ENCODE measurements around the gene PBLD.
"Not testable (repeated sequence)": the region's sequence is repeated elsewhere in the genome, so short reads cannot be mapped to it uniquely, and the experiment has no call there.

The PBLD gene

DNA sequence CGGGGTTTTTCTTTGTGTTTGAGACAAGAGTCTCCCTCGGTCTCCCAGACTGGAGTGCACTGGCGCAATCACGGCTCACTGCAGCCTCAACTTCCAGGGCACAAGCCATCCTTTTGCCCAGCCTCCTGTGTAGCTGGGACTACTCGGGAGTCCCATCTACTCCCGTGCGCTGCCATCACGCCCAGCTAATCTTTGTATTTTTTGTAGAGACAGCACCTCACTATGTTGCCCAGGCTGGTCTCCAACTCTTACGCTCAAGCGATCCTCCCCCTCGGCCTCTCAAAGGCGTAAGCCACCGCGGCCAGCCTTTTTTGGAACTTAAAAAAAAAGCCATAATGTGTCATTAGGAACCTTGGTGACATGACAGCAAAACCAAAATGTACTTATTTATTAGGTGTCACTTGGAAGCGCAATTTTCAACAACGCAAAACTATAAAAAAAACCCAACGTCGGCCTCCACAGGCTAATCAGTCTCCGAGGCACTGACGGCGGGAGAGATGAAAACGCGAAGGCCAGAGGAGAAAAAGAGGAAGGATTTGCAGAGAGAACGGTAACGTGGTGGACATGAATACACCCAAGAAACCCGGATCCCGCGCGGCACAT lies 1.8 kb downstream of the PBLD start:
- DNase-seq: peak; percentile 81

DNA sequence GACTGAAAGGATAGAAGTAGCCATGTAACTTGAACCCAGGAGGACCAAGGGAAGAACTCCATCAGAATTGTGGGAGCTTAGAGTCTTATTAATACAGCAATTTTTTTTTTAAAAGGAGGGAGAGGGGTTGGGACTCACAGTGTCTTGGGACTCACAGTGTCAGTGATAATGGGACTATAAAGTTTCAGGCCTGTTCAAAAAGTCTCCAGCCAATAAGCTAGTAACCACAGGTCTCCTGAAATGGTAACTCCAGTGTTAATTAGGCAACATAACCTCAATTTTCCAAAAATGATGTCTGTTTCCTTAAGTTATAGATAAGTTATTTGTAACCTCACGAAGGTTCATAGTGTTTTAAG lies 3.2 kb downstream of the PBLD start:
- no peak for DNase-seq

DNA sequence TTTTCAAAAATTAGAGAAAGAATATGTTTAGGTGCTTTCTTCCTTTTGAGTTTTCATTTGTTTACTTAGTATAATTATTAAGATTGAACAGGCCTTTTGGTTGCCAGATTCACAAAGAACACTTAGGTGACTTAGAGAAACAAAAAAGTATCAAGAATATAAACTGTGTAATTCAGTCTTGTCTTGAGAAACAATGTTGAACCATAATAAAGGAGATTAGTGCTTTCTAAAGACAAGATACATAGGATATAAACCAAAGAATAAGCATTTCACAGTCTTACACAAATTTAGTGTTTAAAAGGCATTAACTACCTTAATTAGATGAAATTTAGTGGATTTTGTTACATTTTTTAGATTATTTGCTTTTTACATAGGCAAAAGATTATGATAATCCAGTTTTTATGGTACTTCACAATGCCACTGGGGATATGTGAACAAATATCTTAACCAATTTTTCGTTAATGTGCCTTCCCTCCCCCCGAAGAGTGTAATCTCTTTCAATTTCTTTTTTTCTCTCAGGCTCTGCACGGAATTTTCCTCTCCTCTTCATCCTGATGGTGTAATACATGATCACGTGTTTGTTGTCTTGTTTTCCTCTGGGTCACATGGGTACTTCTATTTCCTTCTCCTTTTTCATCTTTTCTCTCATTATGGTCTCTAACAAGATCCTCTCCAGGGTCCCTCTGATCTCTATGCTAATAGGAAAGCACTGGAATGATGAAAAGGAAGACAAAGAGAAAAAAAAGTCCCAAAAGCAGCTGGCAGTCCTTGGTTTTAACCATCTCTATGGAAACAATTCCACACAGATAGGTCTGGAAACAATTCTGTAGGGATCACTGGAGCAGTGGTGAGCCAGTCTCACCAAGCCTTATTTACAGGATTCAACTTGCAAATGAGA lies 4.6 kb downstream of the PBLD start:
- peak; percentile 88 for DNase-seq

DNA sequence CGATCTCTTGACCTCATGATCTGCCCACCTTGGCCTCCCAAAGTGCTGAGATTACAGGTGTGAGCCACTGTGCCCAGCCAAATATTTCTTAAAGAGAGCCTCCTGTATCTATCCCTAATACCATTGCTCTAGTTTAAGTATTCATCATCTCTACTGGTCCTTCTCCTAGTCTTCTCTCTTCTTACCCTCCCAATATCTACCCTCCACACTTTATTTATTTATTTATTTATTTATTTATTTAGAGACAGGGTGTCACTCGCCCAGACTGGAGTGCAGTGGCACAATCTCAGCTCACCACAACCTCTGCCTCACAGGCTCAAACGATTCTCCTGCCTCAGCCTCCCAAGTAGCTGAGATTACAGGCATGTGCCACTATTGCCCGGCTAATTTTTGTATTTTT lies 8.3 kb downstream of the PBLD start:
- DNase-seq: not testable (repeated sequence)

DNA sequence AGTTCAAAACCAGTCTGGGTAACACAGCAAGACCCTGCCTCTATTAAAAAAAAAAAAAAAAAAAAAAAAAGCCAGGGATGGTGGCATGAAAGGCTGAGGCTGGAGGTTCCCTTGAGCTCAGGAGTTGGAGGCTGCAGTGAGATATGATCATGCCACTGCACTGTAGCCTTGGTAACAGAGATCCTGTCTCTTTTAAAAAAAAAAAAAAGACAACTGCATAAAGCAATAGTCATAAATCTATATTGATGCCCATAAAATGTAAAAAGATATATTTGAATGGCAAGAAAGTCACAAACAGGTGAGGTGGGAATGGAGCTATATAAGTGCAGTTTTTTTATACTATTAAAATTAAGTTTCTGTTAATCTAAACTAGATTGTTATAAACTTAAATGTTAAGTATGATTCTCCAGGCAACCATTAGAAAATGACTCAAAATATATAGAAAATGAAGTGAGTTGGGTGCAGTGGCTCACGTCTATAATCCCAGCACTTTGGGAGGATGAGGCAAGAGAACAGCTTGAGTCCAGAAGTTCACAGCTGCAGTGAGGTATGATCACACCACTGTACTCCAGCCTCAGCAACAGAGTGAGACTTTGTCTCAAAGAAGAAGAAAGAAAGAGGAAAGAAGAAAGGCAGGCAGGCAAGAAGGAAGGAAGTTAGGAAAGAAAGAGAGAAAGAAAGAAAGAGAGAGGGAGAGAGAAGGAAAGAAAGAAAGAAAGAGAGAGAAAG lies 14.2 kb downstream of the PBLD start:
- peak; percentile 14 for DNase-seq

DNA sequence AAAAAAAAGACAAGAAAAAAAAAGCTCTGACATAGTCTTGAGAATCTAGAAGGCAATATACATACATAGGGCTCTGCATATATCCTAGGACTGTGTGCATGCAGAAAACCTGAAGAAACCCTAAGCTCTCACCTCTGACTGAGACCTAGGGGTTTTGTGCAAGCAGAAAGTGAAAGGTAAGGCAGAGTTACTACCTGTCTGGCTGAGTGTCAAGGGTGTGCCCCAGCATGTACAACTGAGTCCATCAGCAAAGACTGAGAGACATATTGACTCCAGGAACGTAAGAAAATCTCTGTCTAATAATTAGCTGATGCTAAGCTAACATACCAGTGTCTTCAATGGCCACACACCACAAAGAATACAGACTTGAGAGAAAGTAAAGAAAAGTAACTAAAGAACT lies 17.1 kb downstream of the PBLD start:
- no peak for DNase-seq

DNA sequence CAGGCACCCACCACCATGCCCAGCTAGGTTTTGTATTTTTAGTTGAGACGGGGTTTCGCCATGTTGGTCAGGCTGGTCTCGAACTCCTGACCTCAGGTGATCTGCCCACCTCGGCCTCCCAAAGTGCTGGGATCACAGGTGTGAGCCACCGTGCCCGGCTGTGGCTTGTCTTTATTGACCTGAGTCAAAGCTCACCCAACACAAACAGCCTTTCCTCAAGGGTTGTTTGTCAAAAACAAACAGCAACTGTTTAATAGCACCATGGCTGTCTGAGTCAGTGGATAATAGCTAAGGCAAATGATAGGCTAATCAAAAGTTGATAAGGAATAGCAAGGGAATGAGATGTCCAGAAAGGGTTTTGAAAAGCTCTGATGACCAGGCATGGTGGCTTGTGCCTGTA lies 17.8 kb downstream of the PBLD start:
- not testable (repeated sequence) for DNase-seq

DNA sequence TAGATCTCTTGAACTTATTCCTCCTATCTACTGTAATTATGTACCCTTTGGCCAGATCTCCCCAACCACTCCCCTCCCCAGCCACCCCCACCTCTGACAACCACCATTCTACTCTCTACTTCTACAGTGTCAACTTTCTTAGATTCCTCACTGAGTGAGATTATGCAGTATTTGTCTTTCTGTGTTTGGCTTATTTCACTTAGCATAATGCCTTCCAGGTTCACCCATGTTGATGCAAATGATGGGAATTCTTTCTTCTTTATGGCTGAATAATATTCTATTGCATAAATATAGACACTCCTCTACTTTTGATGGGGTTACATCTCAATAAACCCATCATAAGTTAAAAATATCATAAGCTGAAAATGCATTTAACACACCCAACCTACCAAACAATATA lies 22.2 kb downstream of the PBLD start:
- DNase-seq: no peak

DNA sequence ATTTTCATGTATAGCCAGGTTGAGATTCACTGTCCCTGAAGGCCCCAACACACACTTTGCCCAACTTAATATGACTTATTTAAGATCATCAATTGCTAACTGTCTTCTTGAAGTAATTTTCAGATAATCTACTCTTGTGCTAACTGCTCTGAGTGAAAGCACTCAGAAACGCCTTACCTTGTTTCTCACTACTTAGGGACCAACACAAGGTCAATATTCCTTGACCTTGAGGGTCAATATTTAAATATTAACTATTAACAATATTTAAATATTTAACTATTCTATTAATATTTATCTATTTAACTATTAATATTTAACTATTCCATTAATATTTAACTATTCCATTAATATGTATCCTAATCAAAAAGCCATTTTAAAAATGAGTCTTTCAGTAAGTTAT lies 26.9 kb downstream of the PBLD start:
- DNase-seq: no peak

DNA sequence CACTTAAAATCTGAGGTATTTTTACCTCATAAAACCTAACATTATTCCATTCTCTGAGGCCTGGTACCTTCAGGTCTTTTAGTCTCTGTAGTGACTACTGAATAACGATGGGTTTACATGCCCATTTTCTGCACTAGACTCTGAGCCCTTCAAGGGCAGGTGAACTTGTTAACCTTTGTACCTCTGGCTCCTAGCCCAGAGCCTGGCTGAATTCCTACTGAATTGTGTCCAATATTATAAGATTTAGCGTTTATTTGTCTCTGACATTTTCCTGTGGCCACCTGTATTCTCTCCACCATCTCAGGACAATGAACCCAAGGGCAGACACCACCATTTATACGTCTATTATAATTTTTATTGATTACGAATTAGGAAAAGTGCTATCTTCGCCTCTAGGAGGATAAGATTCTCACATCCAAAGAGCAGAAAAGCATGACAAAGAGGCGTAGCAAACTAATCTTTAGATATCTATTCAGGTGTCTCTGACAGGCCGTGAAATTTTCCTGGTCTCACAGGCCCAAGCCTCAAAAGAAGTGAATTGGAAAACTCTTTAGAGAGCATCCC lies 28.8 kb downstream of the PBLD start:
- DNase-seq: no peak

DNA sequence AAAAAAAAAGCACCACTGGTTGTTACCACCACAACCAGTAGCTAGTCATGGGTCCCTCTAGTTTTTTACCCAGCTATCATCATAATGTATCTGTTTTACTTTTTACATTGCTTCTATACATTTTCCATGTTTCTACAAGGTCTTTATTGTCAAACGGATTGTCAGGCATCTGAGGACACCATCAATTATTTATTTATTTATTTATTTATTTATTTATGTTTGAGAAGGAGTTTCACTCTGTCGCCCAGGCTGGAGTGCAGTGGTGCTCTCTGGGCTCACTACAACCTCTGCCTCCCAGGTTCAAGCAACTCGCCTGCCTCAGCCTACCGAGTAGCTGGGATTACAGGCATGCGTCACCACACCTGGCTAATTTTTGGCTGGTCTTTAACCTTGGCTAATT lies 29.9 kb downstream of the PBLD start:
- no peak for DNase-seq

DNA sequence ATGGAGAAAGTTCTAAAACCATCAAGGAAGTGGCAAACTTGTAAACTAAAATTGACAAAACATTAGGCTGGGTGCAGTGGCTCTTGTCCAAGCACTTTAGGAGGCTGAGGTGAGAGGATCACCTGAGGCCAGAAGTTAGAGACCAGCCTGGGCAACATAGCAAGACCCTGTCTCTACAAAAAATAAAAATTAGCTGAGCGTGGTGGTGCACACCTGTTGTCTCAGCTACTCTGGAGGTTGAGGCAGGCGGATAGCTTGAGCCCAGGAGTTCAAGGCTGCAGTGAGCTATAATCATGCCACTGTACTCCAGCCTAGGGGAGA lies 30.3 kb downstream of the PBLD start:
- no peak for DNase-seq

DNA sequence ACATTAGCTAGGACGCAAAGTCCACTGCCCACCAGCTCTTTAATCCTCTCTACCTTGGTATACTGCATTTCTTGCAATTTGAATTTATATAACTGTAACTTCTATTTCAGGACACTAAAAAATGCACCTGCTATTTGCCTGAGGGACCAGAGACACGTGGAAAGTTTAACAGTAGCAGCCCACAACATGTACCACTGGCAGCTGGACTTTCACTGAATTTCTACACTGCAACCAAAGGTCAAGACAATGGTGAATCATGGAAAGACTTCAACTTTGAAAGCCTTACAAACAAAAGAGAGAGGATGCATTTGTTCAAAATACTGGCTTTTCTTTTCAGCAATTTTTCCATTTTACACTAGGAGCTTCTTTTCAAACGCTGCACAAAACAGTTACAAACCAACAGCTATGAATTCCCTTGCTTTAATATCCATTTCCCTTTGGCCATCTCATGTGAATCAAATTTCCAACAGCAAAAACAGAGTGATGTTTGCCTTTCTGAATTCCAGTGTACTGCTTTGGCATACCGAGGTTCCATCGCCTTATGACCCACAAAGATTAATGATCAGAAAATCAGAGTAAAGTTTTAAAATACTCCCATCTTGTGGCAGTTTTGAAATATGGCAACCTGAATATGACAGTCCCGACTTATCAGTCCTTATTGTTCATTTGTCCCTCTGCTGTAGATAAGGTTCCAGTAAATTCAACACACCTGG lies 30.8 kb downstream of the PBLD start:
- DNase-seq: peak; percentile 24

DNA sequence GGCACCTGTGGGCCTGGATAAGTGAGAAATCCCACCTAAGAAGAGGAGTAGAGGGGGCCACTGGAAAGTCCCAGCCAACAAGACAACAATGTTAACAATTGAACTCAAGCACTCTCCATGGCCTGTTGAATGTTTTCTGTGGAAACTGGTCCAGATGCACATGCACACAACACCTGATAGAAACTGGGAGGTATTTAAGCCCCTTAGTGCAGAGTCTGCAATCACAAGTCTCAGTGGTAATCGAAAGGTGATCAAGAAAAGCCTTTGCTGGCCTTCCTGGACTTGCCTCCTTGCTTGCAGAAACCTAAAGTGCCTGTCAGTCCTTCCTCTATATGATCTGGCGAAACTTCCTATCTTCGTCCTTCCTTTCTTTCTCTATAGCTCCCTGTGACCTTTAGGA lies 31.4 kb downstream of the PBLD start:
- no peak for DNase-seq

DNA sequence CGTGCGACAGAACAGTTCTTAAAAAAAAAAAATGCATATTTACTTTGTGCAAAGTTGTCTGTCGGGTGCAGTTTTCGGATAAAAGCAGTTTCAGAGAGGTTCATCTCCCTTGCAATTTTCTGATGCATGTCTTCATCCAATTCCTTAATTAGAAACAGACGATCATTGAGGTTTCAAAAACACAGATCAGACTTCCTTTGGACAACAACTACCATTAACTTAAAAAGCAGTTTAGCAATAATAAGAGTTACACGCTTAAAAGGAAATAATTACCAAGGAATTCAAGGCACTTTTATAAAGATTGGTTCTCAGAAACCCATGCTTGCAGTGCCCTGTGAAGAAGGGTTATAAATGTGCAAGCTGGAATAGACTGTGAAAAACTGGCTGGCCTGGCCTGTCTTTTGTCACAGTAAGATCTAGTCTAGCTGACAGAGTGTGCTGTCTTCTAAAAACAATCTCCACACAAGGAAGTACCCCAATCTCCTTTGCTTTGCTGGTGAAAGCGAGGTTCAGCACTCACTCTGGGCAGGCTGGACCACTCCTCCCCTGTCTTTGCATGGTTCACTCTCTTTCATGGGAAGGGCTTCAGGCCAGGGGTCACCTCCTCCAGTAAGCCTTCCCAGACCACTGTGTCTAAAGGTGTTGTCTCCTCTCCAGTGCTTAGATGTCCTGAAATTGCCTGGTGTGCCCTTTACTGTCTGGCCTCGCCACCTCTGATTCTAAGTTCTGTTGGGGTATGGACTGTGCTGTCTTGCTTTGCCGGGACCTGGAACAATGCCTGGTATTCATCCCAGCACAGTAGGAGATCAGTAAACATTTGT lies 35.7 kb downstream of the PBLD start:
- DNase-seq: no peak

DNA sequence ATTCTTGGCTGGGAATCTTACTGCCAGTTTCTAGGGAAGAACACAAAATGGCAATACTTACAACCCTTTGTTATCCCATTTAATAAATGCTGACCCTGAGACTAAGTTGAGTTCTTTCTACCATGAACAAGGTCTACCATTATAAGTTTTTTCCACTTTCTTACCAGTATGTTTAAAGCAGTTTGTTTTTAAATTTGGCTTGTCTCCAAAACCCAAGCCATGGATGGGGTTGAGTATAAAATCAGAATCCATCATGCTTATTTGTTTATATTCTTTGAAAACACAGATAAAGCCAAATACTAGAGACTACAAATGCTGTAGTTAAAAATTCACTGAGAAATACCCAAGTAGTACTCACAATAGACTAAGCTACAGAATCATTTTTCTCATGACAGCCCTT lies 42.0 kb downstream of the PBLD start:
- DNase-seq: no peak

DNA sequence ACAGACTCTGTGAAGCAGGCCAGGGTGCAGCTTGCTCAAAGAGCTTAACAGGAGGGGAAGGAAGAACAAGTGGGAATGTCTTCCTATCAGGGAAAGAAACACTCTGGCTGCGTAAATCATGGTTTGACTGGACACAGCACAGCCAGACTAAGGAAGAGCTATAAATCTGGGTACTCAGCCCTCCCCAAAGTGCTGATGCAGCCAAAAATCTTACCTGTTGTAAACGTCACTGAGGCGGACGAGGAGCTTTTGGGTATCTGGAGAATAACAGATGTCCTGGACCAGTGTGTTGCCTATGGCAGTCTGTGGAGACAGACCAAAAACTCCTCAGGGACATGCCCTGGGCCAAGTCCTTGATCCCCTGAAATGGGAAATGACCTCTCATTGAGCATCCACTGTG lies 44.0 kb downstream of the PBLD start:
- DNase-seq: no peak

DNA sequence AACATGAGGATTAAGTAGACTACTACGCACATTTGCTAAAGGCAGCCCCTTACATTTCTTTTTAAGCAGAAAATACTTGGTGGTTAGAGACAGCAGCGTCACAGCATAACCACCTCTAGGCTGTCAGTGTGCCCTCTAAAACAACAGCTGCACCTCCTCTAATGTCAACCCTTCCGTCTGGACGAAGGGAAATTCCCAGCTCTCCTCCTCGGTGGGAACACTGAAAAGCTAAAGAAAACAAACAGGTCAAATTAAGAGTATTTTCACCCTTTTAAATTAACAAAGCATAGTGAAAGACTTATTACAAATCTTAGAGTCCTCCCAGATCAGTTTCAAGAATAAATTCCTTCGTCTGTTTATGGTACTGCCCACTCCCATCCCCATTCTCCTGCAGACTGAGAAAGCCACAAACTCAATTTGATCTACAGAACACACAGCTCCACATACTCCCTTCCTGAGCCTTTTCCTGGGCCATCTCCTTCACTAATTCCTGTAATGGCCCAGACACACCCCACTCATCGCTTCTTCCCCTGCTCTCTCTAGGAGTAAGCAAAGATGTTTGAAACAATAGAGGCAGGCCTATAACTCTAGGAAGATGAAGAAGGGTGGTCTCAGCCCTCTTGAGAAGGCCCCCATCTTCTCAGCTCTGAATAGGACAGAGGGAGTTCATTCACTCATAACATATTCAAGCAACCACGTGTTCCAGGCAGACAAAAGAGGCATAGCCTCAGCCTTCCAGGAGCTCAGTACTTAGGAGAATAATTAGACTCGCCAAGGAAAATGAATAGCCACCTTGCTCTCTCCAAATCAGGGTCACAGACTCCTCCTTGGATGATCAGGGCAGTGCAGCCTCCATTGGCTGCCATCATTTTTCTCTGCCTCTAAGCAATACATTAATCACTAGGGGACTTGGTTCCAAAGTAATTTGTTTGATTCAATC lies 48.4 kb downstream of the PBLD start:
- DNase-seq: no peak

DNA sequence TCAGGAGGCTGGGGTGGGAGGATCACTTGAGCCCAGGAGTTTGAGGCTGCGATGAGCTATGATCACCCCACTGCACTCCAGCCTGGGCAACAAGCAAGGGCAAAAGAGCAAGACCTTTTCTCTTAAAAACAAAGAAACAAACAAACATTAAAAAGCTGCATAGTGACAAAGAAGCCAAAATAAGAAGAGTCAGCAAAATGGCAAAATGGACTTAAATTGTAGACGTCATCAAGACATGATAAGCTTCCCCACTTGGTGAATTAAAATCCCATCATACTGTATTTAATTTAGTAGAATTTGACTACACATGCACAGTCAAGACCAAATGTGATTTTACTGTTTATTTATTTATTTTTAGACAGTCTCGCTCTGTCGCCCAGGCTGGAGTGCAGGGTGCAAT lies 52.0 kb downstream of the PBLD start:
- no peak for DNase-seq

DNA sequence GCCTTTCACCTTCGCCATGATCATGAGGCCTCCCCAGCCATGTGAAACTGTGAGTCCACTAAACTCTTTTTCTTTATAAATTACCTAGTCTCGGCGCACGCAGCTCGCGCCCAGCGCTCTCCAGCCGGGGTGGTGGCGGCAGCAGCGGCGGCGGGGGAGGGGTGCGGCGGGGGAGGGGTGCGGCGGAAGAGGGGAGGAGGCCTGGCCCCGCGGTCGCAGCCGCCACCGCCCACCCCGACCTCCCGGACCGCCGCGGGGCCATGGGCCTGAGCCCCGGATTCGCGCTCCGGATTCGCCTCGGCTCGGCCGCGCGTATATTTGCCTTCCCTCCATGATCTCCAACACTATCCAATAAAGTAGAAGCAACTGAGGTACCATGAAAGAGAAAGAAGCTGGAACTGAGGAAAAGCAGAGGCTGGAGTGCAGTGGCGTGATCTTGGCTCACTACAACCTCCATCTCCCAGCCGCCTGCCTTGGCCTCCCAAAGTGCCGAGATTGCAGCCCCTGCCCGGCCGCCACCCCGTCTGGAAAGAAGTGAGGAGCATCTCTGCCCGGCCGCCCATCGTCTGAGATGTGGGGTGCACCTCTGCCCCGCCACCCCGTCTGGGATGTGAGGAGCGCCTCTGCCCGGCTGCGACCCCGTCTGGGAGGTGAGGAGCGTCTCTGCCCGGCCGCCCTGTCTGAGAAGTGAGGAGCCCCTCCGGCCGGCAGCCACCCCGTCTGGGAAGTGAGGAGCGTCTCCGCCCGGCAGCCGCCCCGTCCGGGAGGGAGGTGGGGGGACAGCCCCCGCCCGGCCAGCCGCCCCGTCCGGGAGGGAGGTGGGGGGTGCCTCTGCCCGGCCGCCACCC lies 53.6 kb downstream of the PBLD start:
- DNase-seq: not testable (repeated sequence)
